Tibial nerve (tissue), 4 donors: Measurements from ENCODE around the gene PRM3. TPM values are rescaled to one million over a fixed set of nuclear protein-coding genes. Genes with fewer than 3 reads are reported as not detected.

Source experiments
- DNase-seq, 2 donors: peaks; one replicate each; pipeline ENCODE4 v3.0.0-alpha.2; 2019; ENCODE audit warnings: low spot score in 2 of 2
- H3K27ac ChIP-seq, 4 donors: fragments of 200-600 bp; sonication (generic) in 3 of 4; one replicate each; pipeline ENCODE4 v1.5.1; 2017 to 2019; ENCODE audit warnings: mild to moderate bottlenecking in 1 of 4
- H3K27me3 ChIP-seq, 2 donors: fragments of 200-600 bp; sonication (generic) in 1 of 2; one replicate each; pipeline versions ENCODE4 v1.5.1 to v1.6.0; 2017 to 2019
- H3K36me3 ChIP-seq, 3 donors: fragments of 200-600 bp; sonication (generic); one replicate each; pipeline ENCODE4 v1.5.1; 2018 to 2019
- H3K4me1 ChIP-seq, 4 donors: fragments of 200-600 bp; sonication (generic) in 3 of 4; one replicate each; pipeline ENCODE4 v1.5.1; 2017 to 2019
- H3K4me3 ChIP-seq, 4 donors: fragments of 200-600 bp; sonication (generic) in 3 of 4; one replicate each; pipeline ENCODE4 v1.5.1; 2017 to 2019; ENCODE audit warnings: mild to moderate bottlenecking in 1 of 4, moderate library complexity in 1 of 4
- H3K9me3 ChIP-seq, 4 donors: fragments of 200-600 bp; sonication (generic) in 3 of 4; one replicate each; pipeline ENCODE4 v1.5.1; 2017 to 2019
- CTCF ChIP-seq, 5 experiments: fragments of 200-600 bp in 3 of 5; fragments of 450-650 bp in 2 of 5; sonication (generic) in 3 of 5; IDR thresholded peaks; one replicate each; pipeline ENCODE4 v1.5.1; 2016 to 2019; ENCODE audit warnings: antibody characterized with exemption in 5 of 5, mild to moderate bottlenecking in 3 of 5, moderate library complexity in 2 of 5
- EP300 ChIP-seq, 2 donors: sonication (generic); formaldehyde crosslinking; IDR thresholded peaks; one replicate each; pipeline ENCODE4 v1.6.1; 2017; ENCODE audit warnings: antibody characterized with exemption in 2 of 2, mild to moderate bottlenecking in 1 of 2
- POLR2A ChIP-seq, 2 donors: fragments of 450-650 bp; IDR thresholded peaks; one replicate each; pipeline ENCODE4 v1.6.1; 2017; ENCODE audit warnings: antibody characterized with exemption in 2 of 2, mild to moderate bottlenecking in 2 of 2, moderate library complexity in 2 of 2
- WGBS, 2 donors: methylation state at CpG; one replicate each; pipeline ENCODE4 v1.1.5; 2018; 5-methylcytosine and 5-hydroxymethylcytosine counted together
- total RNA-seq, 4 donors: library from RNA; depleted of rRNA; stranded (reverse); fragments of >200 nt; gene quantifications; one replicate each; pipeline ENCODE4 v1.1.0, GENCODE V29; 2016

Gene PRM3
- total RNA-seq, 4 donors from 2014 or later: not detected

- peaks cover 0 to 14% (median 12%) of the 10 kb centered on the region in 4 donors for H3K4me1 ChIP-seq
- no peaks in the 10 kb centered on the region for H3K27me3 ChIP-seq
- TF ChIP-seq CTCF (IDR thresholded peaks at IDR 0.05): no peak
- no peak for TF ChIP-seq POLR2A (IDR thresholded peaks at IDR 0.05)
- no peak for TF ChIP-seq EP300 (IDR thresholded peaks at IDR 0.05)
- no peaks in the 10 kb centered on the region for H3K36me3 ChIP-seq
- peak overlapping the region in 2 of 4 donors; percentile 6 to 64 for H3K27ac ChIP-seq
- 83 to 95% methylated on average over 5 of the region's 5 CpGs for WGBS, 2 donors
- H3K4me3 ChIP-seq: no peak overlapping the region
- no peaks in the 10 kb centered on the region for H3K9me3 ChIP-seq
- DNase-seq: no peak
These were observed 24.9 kb upstream of the PRM3 start for GRCh38 chr16:11298143-11298900.

- 16 to 17% methylated on average over 16 to 18 of the region's 19 CpGs for WGBS, 2 donors
- Histone ChIP-seq H3K27ac (peak overlapping the region in 2 of 4 donors; percentile 5 to 64), H3K9me3 (no peaks in the 10 kb centered on the region), H3K27me3 (no peaks in the 10 kb centered on the region), H3K4me3 (peak overlapping the region in 2 of 4 donors; percentile 9 to 31), H3K36me3 (no peaks in the 10 kb centered on the region), H3K4me1 (peaks cover 0 to 14% (median 12%) of the 10 kb centered on the region in 4 donors)
- TF ChIP-seq CTCF (IDR thresholded peaks at IDR 0.05) (peak in 2 of 5 experiments; percentile 14 to 42), EP300 (IDR thresholded peaks at IDR 0.05) (peak in 1 of 2 donors; percentile 68), POLR2A (IDR thresholded peaks at IDR 0.05) (no peak)
- peak; percentile 16 to 27 for DNase-seq
These were observed 24.2 kb upstream of the PRM3 start for GRCh38 chr16:11297492-11298142.

GRCh38 chr16:11296706-11297491 lies 23.5 kb upstream of the PRM3 start:
- TF ChIP-seq CTCF (IDR thresholded peaks at IDR 0.05) (no peak), POLR2A (IDR thresholded peaks at IDR 0.05) (no peak), EP300 (IDR thresholded peaks at IDR 0.05) (no peak)
- no peaks in the 10 kb centered on the region for H3K27me3 ChIP-seq
- peaks cover 0 to 14% (median 12%) of the 10 kb centered on the region in 4 donors for H3K4me1 ChIP-seq
- 60 to 70% methylated on average over 9 to 10 of the region's 10 CpGs for WGBS, 2 donors
- peak overlapping the region in 2 of 4 donors; percentile 9 to 31 for H3K4me3 ChIP-seq
- DNase-seq: no peak
- H3K9me3 ChIP-seq: no peaks in the 10 kb centered on the region
- peak overlapping the region in 2 of 4 donors; percentile 5 to 64 for H3K27ac ChIP-seq
- H3K36me3 ChIP-seq: no peaks in the 10 kb centered on the region

- no peak for DNase-seq
- Histone ChIP-seq H3K9me3 (no peaks in the 10 kb centered on the region), H3K36me3 (no peaks in the 10 kb centered on the region), H3K4me1 (peaks cover 0 to 14% (median 12%) of the 10 kb centered on the region in 4 donors), H3K27me3 (no peaks in the 10 kb centered on the region), H3K4me3 (no peak overlapping the region), H3K27ac (no peak overlapping the region)
- 71 to 87% methylated on average over 3 of the region's 3 CpGs for WGBS, 2 donors
- TF ChIP-seq POLR2A (IDR thresholded peaks at IDR 0.05) (no peak), CTCF (IDR thresholded peaks at IDR 0.05) (no peak), EP300 (IDR thresholded peaks at IDR 0.05) (no peak)
These were observed 22.9 kb upstream of the PRM3 start for GRCh38 chr16:11296351-11296705.
